GM19328 (cell line): ENCODE data around the gene PRKN.

ENCODE experiments used
- ATAC-seq: cut with Tn5 transposase; IDR thresholded peaks from one replicate; pipeline ENCODE4 v1.9.1; 2021; ENCODE audit warnings: mild to moderate bottlenecking, moderate library complexity; ENCODE audit not compliant: unreplicated experiment

PRKN gene

DNA sequence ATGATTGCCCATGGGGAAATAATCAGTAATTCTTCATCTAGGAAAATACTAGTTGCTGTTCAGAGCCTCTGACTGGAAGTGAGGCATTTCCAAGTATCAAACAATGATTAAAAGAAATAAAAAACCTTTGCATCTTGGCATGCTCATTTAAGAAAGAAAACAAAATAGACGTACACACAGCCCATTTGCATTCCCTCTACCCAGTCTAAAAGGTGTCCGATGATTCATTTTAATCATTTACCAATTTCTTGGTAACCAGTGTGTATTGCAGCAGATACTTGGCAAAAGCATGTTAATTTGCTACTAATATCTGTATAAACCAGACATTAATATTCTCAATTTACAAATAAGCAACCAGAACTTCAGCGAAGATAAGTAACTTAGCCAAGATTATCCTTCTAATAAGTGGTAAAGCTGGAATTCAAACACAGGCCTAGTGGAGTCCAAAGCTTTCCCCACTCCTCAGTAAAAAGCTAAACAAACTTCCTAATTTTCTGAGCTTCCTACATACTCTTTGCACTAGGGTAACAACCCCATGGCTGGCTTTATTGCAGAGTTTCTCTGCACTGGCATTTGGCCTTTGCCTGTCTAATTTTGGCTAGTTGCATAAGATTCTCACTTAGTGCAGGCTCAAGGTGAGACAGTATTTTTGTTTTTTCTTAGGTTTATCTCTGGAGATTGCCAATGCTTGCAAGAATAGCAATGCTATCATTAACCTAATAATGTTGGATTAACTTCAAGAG, 338.1 kb downstream of the PRKN start:
- no peak for ATAC-seq

DNA sequence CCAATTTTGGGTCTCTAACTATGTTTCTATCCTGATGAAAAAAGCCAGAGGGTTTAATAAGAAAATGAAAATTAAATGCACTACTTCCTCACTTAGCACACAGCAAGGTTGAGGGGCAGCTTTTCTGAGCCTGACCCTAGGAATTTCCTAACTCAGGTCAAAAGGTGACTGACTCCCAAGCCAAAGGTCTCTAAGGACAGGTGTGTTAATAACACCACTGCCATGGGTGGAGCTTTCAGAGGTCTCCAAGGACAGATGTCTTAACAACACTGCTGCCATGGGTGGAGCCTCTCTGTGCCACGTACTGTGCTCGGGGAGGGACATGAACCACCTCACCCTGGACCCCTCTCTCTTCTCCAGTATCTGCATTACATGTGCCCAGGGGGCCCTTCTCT, 339.2 kb downstream of the PRKN start:
- ATAC-seq, result no peak

DNA sequence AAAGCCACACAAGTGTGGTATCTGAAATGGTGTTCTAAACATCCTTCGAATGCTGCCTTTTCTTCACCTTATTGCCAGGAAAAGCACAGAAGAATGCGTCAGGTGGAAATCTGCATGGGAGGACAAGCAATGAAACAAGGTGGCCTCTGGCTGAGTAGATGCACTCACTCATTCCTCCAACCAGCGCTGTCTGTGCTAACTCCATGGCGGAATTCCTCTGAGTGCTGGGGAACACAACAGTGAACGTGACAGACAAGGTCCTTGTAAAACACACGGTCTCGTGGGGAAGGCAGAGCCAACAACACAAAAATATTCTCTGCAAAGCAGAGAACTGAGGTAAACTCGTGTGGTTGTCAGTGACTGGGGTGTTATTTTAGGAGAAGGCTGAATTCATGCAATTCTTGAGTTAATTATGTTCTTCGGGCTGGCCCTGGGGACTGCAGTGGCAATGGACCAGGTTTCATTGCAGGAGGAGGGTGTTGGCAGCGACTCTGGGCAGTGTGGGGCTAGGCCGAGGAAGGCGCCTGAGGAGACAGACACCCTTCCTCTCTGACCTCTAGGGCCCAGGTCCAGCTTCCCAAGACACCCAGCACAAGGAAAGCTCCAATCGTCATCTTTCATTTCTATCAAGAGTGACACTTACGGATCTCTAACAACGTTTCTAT, 339.7 kb downstream of the PRKN start:
- ATAC-seq, result no peak

DNA sequence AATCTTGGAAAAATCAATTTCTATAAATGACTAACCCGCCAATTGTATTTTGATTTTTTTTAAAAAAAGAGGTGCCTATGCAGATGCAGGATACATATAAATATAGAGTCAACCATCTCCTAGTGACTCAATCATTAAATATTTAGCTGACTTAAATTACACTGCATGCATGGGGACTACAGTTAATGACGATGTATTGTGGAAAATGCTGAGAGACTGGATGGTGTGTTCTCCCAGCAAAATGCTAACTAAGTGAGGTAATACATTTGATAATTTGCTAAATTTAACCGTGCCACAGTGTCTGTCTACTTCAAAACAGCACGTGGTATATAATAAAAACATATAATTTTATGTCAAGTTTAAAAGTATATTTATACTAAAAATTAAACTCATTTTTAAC, 341.6 kb downstream of the PRKN start:
- no peak for ATAC-seq

DNA sequence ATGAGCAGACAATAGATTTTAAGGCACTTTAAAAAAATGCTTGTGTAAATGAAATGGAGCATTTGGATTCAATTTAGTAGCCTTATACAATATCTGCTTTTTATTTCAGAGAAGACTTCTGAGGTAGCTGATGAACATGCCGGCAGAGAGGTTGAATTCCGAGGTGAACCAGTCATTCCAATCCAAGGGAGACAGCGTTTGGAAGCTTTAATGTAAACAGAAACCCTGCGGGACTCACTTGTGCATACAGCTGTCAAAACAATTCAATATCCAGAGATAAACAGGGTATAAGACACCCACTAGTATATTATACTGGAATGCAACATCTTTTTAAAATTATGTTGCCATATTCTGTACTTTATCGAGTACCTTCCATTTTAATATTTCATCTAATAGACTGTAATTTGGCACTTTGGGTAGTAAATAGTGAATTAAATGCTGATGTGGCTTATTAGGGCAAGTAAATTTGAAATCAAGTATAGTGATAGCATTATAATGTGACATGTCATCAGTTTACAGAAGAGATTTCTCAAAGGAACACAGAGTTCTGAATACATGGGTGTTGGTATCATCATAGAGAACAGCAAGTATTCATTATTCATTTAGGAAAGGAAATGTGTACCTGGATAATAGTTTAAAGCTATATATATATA, 347.7 kb downstream of the PRKN start:
- ATAC-seq, result no peak

DNA sequence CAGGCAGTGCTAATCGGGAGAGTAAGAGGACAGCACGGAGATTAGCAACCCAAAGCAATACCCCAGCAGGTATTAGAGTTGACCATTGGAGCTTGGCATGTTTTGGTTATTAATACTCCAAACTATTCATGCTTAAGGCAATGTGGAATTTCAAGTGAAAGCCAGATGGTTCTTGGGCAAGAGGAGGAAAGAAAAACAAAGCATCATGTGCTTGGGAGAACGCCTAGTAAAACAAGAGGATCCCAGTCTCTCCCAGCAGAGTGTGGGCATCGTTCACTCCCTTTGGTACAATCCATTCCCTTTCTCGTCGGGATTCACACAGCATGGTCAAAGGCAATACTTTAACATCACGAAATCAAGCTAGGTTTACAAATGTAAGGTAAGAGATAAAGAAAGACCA, 349.8 kb downstream of the PRKN start:
- ATAC-seq, result no peak

DNA sequence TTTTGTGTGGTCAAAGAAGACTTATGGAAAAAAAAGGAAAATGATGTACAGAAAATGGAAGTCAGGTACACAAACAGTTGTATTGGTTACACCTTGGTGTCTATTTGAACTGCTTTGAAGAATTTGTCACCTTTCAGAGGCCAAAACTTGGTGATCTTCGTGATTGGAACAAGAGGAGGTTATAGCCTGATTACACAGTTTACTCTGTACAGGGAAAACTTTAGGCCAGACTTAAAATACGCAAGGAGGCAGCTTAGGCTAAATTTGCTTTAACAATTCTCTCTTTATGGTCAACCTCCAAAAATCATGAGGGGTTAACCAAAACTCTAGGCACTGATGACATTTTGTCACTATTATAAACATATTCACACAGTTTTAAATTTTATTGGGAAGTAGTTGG, 353.7 kb downstream of the PRKN start:
- no peak for ATAC-seq

DNA sequence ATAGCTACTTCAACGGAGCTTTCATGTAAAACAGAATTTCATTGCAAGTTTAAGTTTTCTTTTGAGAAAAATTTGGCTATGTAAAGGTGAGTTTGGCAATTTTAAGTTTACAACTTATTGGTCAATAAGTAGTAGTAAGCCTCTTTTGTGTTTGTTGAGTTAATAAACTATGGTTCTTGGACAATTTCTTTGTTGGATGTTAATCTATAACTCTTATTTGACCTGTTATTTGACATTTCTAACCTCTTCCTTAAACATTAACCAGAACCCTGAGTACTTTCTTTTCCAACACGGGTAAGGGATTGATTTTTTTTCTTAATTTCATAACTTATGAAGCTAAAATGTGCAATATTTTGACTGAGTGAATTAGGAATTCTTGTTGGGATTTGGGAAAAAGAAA, 354.4 kb downstream of the PRKN start:
- no peak for ATAC-seq

DNA sequence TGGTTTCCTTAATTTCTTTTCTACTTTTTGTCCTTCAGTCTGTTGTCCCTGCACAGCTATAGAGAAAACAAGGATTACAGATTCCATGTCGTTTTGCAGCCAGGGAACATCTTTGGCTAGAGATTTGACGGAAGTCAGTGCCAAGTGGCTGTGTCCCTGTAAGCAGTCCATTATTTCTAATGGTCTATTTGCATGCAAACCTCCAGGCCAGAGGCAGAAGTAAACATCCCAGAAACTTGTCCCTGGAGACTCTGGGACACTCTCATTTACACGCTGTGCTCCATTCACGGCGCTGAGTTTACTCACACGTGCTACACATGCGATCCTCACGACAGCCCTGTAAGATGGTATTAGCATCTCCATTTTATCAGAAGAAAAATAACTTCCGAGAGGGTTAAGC, 355.5 kb downstream of the PRKN start:
- no peak for ATAC-seq

DNA sequence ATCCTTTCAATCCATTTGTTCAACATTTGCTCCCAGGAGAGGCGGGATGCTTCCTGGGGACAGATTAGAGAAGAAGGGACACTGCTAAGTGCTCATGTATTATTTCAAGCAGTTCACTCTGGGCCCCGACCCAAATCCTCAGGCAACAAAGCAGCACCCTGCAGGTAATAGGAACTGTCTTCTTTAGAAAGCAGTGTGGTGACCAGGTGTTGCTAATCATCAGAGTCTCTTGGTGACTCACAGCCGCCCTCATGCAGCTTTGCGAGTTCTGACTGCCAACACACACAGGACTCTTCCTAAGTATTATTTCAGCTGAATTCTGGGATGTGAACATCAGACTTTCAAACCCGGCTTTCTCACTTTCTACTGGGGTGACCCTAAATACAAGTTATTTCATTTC, 356.4 kb downstream of the PRKN start:
- no peak for ATAC-seq

DNA sequence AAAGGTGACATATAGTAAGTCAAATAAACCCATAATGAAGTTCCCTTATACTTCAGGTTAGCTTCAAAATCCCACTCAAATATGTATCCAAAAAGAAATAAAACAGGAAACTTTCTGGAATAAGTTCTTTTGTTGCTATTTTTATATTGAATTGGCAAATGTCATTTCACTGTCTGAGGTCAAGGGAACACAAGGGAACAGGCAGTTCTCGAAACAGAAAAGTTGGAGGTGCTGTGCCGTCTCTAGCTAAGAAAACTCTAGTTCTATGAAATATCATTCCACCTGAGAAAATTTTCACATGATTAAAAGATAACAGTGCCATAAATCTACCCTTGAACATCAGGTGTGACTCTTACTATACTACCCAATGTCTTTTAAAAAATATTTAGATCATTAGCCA, 358.5 kb downstream of the PRKN start:
- ATAC-seq, result no peak

DNA sequence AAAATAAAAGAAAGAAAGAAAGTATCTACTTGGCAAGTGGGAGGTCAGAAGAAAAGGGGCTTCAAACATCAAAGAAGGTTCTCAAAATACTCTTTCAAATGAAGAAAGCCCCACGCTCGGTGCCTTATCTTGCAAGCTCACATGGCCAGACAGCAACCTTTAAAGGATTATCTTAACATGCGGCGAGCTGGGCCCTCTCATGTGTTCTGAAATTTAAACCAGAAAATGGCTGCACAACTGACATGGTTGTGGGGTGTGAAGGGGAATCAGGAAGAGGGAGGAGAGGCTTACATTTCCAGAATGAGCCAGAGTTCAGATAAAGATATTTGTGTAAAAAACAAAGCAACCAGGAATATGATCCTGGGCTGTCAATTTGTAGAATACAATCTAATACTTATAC, 363.1 kb downstream of the PRKN start:
- no peak for ATAC-seq

DNA sequence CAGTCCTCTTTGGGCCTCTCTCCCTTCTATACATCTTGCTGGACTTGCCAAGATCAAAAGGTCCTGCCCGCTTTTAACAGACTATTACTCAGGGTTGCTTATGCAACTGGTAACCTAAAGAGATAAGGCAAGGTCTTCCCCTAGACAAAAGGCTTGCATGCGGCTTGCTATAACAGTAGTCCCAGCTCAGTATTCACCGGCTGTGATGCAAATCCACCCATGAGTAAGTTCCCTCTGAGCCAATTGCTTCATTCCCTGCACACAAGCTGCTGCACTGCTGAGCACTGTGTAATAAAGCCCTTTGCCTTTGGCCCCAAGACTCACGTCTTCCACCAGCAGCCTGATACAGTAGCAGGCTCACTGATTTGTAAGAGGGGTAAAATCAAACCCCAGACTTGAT, 363.8 kb downstream of the PRKN start:
- no peak for ATAC-seq

DNA sequence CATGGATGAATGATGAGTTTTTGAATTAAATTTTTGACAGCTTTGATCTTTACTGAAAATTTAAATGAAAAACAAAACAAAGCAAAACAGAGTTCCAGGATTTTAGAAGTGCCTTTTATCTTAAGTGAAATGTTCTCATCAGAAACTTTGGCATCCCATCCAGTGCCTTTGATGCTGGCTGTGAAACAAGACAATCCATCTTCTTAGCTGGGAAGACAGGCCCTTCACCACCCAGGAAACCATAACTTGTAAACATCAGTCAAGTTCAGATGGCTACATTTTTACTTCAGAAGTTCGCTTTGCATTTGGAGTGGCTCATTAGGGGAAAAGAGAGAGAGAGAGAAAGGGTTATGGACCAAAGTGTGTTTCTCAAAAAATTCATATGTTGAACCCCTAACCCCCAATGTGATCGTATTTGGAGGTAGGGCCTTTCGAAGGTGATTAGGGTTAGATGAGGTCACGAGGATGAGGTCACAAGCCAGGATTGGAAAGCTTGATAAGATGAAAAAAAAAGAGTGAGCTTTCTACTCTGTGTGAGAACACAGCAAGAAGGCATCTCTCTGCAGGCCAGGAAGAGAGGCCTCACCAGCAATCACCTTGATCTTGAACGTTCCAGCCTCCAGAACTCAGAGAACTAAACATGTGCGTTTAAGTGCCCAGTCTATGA, 366.5 kb downstream of the PRKN start:
- ATAC-seq, result no peak

DNA sequence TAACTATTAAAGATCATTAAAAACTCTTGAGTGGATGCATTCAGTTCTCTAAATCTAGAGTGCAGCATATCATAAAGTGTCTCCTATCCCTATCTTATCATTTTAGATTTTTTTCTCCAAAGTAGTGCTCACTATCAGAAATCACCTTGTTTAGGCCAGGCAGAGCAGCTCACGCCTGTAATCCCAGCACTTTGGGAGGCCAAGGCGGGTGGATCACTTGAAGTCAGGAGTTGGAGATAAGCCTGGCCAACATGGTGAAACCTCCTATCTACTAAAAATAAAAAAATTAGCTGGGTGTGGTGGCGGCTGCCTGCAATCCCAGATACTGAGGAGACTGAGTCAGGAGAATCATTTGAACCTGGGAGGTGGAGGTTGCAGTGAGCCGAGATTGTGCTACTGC, 368.9 kb downstream of the PRKN start:
- no peak for ATAC-seq

DNA sequence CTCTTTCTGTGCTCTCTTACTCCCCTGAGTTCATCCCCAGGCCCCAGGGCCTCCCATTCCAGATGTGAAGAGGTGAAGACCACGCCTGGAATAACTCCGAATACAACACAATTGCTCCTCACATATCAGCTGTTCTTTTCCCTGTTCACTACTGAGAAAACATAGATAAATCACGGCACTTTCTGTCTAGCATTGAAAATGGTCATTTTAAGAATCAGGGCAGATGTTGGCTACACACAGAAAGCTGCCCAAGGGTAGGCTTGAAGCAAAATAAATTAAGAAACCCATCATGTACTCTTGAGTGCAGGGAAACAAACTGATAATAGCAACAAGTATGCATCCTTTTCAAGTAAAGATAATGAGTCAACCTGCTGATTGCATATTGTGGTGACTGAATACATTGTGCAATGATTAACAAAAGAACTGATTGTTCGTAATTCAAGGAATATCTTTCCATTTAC, 382.5 kb downstream of the PRKN start:
- no peak for ATAC-seq

DNA sequence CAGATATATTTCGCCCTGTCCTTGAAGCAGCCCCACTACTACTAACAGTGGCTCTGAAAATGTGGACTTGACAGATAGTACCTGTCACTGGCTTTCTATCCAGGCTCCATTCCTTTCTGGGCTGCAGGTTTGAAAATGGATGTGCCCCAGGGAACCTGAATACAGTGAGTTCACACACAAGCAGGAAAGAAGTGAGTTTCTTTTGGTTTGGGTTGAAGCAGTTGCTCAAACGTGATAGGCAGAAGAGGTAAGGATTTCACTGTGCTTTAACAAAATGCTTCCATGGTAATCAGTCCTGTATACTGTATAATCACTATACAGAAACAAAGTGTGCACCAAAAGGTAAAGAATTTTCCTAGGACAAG, 382.9 kb downstream of the PRKN start:
- no peak for ATAC-seq

DNA sequence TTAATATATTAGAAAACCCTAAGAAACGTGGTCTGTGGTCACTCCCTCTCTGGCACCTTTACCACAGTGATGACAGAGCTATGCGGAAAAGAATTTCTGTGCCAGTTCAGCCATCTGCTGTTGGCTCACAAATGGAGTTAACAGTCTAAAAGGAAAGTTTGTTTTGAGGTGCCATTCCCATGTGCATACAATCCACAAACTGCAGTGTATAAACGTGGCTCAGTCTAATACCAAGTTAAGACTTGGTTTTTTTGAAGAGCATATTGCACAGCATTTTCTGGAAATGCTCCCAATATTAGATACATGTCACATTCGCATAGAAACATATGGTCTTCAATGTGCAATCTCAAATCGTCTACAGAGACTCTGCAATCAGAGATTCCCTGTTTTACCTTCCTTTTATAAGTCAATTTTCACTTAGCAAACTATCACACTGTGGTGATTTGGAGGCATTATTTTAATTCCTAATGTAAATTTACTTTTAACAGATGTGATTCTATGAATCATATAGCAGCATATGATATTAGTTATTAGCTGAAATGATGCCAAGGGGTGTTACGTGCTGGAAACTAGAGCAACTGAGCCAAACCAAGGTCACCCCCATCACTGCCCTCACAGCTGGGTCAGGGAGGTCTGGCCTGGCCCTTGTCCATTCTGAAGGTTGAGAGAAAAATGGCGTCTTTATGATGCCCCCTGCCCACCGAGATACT, 383.5 kb downstream of the PRKN start:
- no peak for ATAC-seq

DNA sequence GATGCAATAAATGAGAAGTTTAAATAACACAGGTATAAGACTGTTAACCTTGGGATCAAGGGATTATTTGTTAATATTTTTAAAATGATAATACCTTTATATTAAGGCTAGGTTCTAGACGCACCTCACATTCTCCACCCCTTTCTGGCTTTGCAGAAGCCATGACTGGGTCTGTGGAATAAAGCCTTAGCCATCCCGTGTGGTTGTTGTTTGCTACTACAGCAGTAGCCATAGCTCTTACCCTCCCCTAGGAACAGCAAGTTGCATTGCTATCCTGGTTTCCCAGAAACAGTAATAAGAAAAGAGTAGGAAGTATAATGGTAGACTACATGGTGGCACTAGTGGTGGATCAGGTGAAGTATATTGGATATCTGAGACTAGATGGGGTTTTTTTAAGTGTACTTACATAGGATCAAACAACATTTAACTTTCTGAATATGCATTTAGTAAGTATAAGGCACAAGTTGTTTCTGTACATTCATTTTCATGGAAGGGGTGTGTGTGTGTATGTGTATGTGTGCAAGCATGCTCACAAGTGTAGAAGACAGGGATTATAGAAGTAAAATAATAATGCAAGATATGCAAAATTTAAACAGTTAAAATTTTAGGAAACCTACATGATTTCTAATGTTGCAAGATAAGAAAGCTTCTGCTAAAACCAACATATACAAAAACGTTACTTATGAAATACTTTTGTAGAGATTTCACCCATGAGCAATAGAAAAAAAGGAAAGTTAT, 384.2 kb downstream of the PRKN start:
- ATAC-seq, result no peak

DNA sequence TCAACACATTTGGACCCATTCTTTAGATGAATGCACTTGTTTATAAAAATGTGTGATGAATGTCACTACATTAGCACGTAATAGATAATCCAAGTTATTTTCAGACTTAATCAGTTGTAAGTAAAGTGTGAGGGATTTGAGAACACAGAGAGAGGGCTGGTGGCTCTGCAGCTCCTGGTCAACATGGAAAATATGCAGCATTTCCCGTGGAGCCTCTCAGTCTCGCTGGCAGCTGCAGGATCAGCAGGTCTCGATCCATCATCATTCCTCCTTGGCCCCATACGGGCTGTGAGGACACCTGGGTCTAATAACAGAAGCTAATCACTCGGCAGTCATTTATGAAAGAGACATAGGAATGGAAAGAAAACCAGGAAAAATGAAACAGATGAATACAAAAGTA, 390.2 kb downstream of the PRKN start:
- no peak for ATAC-seq
